HG03139 (cell line): ENCODE results near the gene ERCC6L2.

Experiments
- ATAC-seq: cut with Tn5 transposase; IDR thresholded peaks from one replicate; pipeline ENCODE4 v1.9.1; 2021; ENCODE audit not compliant: unreplicated experiment

ERCC6L2 gene

GRCh38 chr9:95857896-95858295 lies 17.6 kb upstream of the ERCC6L2 start:
- ATAC-seq: no peak

GRCh38 chr9:95862343-95862742 lies 13.1 kb upstream of the ERCC6L2 start:
- no peak for ATAC-seq

GRCh38 chr9:95864852-95865580 lies 10.5 kb upstream of the ERCC6L2 start:
- ATAC-seq: no peak

GRCh38 chr9:95870352-95870751 lies 5.1 kb upstream of the ERCC6L2 start:
- no peak for ATAC-seq

GRCh38 chr9:95870906-95871305 lies 4.6 kb upstream of the ERCC6L2 start:
- ATAC-seq: no peak

- no peak for ATAC-seq
Observed at GRCh38 chr9:95874303-95874988, 1.0 kb upstream of the ERCC6L2 start.

- no peak for ATAC-seq
Observed at GRCh38 chr9:95874989-95875304, 544 bp upstream of the ERCC6L2 start.

- ATAC-seq: no peak
Observed at GRCh38 chr9:95876138-95876444, 600 bp downstream of the ERCC6L2 start.

- no peak for ATAC-seq
Observed at GRCh38 chr9:95876595-95876994, 1.1 kb downstream of the ERCC6L2 start.

- no peak for ATAC-seq
Observed at GRCh38 chr9:95877984-95878383, 2.5 kb downstream of the ERCC6L2 start.

GRCh38 chr9:95879591-95879990 lies 4.1 kb downstream of the ERCC6L2 start:
- ATAC-seq: no peak

GRCh38 chr9:95880021-95880690 lies 4.7 kb downstream of the ERCC6L2 start:
- ATAC-seq: no peak

GRCh38 chr9:95887926-95888497 lies 12.5 kb downstream of the ERCC6L2 start:
- ATAC-seq: no peak

- ATAC-seq: no peak
Observed at GRCh38 chr9:95890594-95890993, 15.1 kb downstream of the ERCC6L2 start.

GRCh38 chr9:95891067-95891671 lies 15.7 kb downstream of the ERCC6L2 start:
- ATAC-seq: no peak

- ATAC-seq: no peak
Observed at GRCh38 chr9:95892690-95893089, 17.2 kb downstream of the ERCC6L2 start.

GRCh38 chr9:95896580-95896979 lies 21.1 kb downstream of the ERCC6L2 start:
- no peak for ATAC-seq

- no peak for ATAC-seq
Observed at GRCh38 chr9:95901506-95901905, 26.0 kb downstream of the ERCC6L2 start.

- ATAC-seq: no peak
Observed at GRCh38 chr9:95903398-95903797, 27.9 kb downstream of the ERCC6L2 start.

- no peak for ATAC-seq
Observed at GRCh38 chr9:95907794-95908193, 32.3 kb downstream of the ERCC6L2 start.

GRCh38 chr9:95910023-95910707 lies 34.7 kb downstream of the ERCC6L2 start:
- ATAC-seq: no peak
